Heart right ventricle (tissue), 16 donors: ENCODE results near the gene EGFR. TPM values are rescaled to one million over a fixed set of nuclear protein-coding genes. Genes with fewer than 3 reads are reported as not detected.

Experiments used
- ATAC-seq, 8 donors: fragments of 200-7000 bp; cut with Tn5 transposase; one replicate each; pipeline ENCODE4 v1.9.1; 2020; ENCODE audit warnings: mild to moderate bottlenecking in 8 of 8, moderate library complexity in 8 of 8, moderate number of reproducible peaks in 1 of 8
- DNase-seq, 2 donors: peaks; one replicate each; pipeline ENCODE4 v3.0.0-alpha.2; 2020
- H3K27ac ChIP-seq, 10 donors: fragments of 200-600 bp; sonication (generic) in 2 of 10; one replicate each; pipeline versions ENCODE4 v1.5.0 to v1.8.0; 2020 to 2022; ENCODE audit warnings: mild to moderate bottlenecking in 3 of 10
- H3K27me3 ChIP-seq, 7 donors: fragments of 200-600 bp; one replicate each; pipeline ENCODE4 v1.8.0; 2021 to 2022; ENCODE audit warnings: mild to moderate bottlenecking in 2 of 7
- H3K36me3 ChIP-seq, 9 donors: fragments of 200-600 bp; sonication (generic) in 1 of 9; one replicate each; pipeline versions ENCODE4 v1.5.0 to v1.8.0; 2020 to 2022; ENCODE audit warnings: mild to moderate bottlenecking in 2 of 9
- H3K4me1 ChIP-seq, 9 donors: fragments of 200-600 bp; sonication (generic) in 1 of 9; one replicate each; pipeline versions ENCODE4 v1.5.0 to v1.8.0; 2020 to 2022; ENCODE audit warnings: mild to moderate bottlenecking in 4 of 9
- H3K4me3 ChIP-seq, 10 donors: fragments of 200-600 bp; sonication (generic) in 2 of 10; one replicate each; pipeline versions ENCODE4 v1.5.0 to v1.8.0; 2020 to 2022; ENCODE audit warnings: mild to moderate bottlenecking in 7 of 10, moderate library complexity in 2 of 10
- H3K9me3 ChIP-seq, 11 donors: fragments of 200-600 bp in 10 of 11; sonication (generic) in 2 of 11; one replicate each; pipeline versions ENCODE4 v1.5.0 to v1.8.0; 2013 to 2022; ENCODE audit warnings: mild to moderate bottlenecking in 2 of 11, control low read depth in 1 of 11, moderate library complexity in 1 of 11
- CTCF ChIP-seq, 9 donors: fragments of 200-600 bp; sonication (generic) in 2 of 9; IDR thresholded peaks; one replicate each; pipeline versions ENCODE4 v1.5.0 to v1.8.0; 2021 to 2022; ENCODE audit warnings: antibody characterized with exemption in 9 of 9, mild to moderate bottlenecking in 5 of 9, moderate library complexity in 1 of 9
- WGBS, 2 donors: extraction: QIAGEN DNeasy Blood & Tissue Kit; methylation state at CpG; one replicate each; pipeline ENCODE4 v1.1.7; 2013; ENCODE audit warnings: inconsistent platforms in 1 of 2; 5-methylcytosine and 5-hydroxymethylcytosine counted together
- intact Hi-C, 10 donors: fragments of 100-400 bp; cut with DNase I; formaldehyde crosslinking; loops; one replicate each; pipeline versions ENCODE4 v1.11.1 to v1.14.2; 2022
- polyA plus RNA-seq, 2 donors: library from polyadenylated mRNA; stranded (reverse); fragments of 200-250 nt; gene quantifications; one replicate each; pipeline ENCODE4 v1.2.3, GENCODE V29; 2013
- total RNA-seq, 10 donors: library from RNA; stranded (reverse); fragmentation: NEBNext Ultra II Directional in 3 of 10; extraction: Animal tissue kit (Norgen Biotek cat#: 25700) in 3 of 10; gene quantifications; one replicate each; pipeline versions ENCODE4 v1.2.1 to v1.2.4, GENCODE V29; 2021 to 2023
- donor health status: Arrhythmogenic right ventricular cardiomyopathy.
- donor health status: ischemic (EF 13 %, LVEDD 7.1; RV severe dilation, severe dysfunction).
- donor health status: healthy with polysubstance abuse.
- donor health status: DM: no; HTN: yes; CAD: no.
- donor health status: DM: no; HTN: no; CAD: no.
- donor health status: ischemic (EF 25% LVEDD 6.9; RV normal size, moderate dysfunction).
- donor health status: ischemic (EF 25% LVEDD 5.7; RV mildly dilated, moderate dysfunction).
- donor health status: healthy.
- donor health status: DM: yes; HTN: yes; CAD: no.
- donor health status: Ischemic cardiomyopathy.
- donor health status: ischemic (EF 35%, LVEDD 5.7; RV mildly dilated, moderate dysfunction).
- donor health status: nonischemic (EF 11% LVEDD 7.7; RV severe dilation, severe dysfunction).
- donor health status: DM: yes; HTN: yes; CAD: no.
- donor health status: PGD.
- donor health status: ischemic (EF 29% LVEDD 5.4; RV normal size, mild dysfunction).
- donor health status: nonischemic (EF 23%, LVEDD 6.1; RV moderate dilation, normal function).

The EGFR gene
- total and polyA plus RNA-seq, 12 donors = 1.9 to 13.5 (median 7.6) TPM

- peaks cover 0 to 27% (median 15%) of the 10 kb centered on the region in 9 donors for H3K4me1 ChIP-seq
- WGBS, 2 donors = 97 to 99% methylated on average over 7 of the region's 7 CpGs
- intact Hi-C loops = no loop called here
- DNase-seq (no peak), ATAC-seq (no peak)
- no peak overlapping the region for H3K4me3 ChIP-seq
- no peak for TF ChIP-seq CTCF (IDR thresholded peaks at IDR 0.05)
- H3K9me3 ChIP-seq = no peaks in the 10 kb centered on the region
- no peak overlapping the region for H3K27ac ChIP-seq
- H3K36me3 ChIP-seq = peaks cover 0 to 72% (median 5%) of the 10 kb centered on the region in 9 donors
- H3K27me3 ChIP-seq = no peaks in the 10 kb centered on the region
These were observed 154.9 kb downstream of the EGFR start for GRCh38 chr7:55173671-55174070.

- no peak for ATAC-seq
- intact Hi-C loops = no loop called here
These were observed 155.6 kb downstream of the EGFR start for GRCh38 chr7:55174456-55174855.

GRCh38 chr7:55174856-55175255 lies 156.0 kb downstream of the EGFR start:
- no peak overlapping the region for H3K4me3 ChIP-seq
- intact Hi-C loops = loop anchor here in 1 of 10 donors (5.0 kb wide), 1 partner anchor 38 kb away; no protein-coding TSS in a partner anchor
- no peak for TF ChIP-seq CTCF (IDR thresholded peaks at IDR 0.05)
- no peaks in the 10 kb centered on the region for H3K9me3 ChIP-seq
- H3K27me3 ChIP-seq = no peaks in the 10 kb centered on the region
- peaks cover 0 to 37% (median 15%) of the 10 kb centered on the region in 9 donors for H3K4me1 ChIP-seq
- no peak for DNase-seq
- no peak overlapping the region for H3K27ac ChIP-seq
- 90 to 96% methylated on average over 1 of the region's 1 CpG for WGBS, 2 donors
- ATAC-seq = no peak
- H3K36me3 ChIP-seq = peaks cover 0 to 72% (median 5%) of the 10 kb centered on the region in 9 donors

More at GRCh38 chr7:55174456-55174855, 155.6 kb downstream of the EGFR start:
- H3K27ac ChIP-seq = no peak overlapping the region
- H3K9me3 ChIP-seq = no peaks in the 10 kb centered on the region
- H3K36me3 ChIP-seq = peaks cover 0 to 72% (median 5%) of the 10 kb centered on the region in 9 donors
- DNase-seq = no peak
- H3K4me3 ChIP-seq = no peak overlapping the region
- 92 to 94% methylated on average over 12 of the region's 12 CpGs for WGBS, 2 donors
- TF ChIP-seq CTCF (IDR thresholded peaks at IDR 0.05) = no peak
- no peaks in the 10 kb centered on the region for H3K27me3 ChIP-seq
- peaks cover 0 to 35% (median 15%) of the 10 kb centered on the region in 9 donors for H3K4me1 ChIP-seq

- Histone ChIP-seq H3K4me3 (no peak overlapping the region), H3K27ac (peak overlapping the region; percentile 7 to 80 (median 44)), H3K4me1 (peaks cover 0 to 37% (median 15%) of the 10 kb centered on the region in 9 donors), H3K36me3 (peaks cover 0 to 71% (median 5%) of the 10 kb centered on the region in 9 donors), H3K9me3 (no peaks in the 10 kb centered on the region), H3K27me3 (no peaks in the 10 kb centered on the region)
- WGBS, 2 donors = 90 to 96% methylated on average over 7 of the region's 7 CpGs
- intact Hi-C loops = loop anchor here in 1 of 10 donors (5.0 kb wide), 1 partner anchor 40 kb away; no protein-coding TSS in a partner anchor
- no peak for TF ChIP-seq CTCF (IDR thresholded peaks at IDR 0.05)
- DNase-seq (no peak), ATAC-seq (peak in 1 of 8 donors; percentile 2)
These were observed 158.3 kb downstream of the EGFR start for GRCh38 chr7:55177068-55177530.
